PC-9 (cell line): Measurements from ENCODE around the gene RPTOR. TPM values are rescaled to one million over a fixed set of nuclear protein-coding genes. Genes with fewer than 3 reads are reported as not detected.

Source experiments
- BruUV-seq: library from RNA; stranded (reverse); fragments of 400-500 nt; replicated peaks from 2 replicates; lab custom pipeline; 2021; lab: Mats Ljungman, UMichigan
- CTCF ChIA-PET: fragments of 300-600 bp; sonication (Branson Sonifier 250); formaldehyde crosslinking; loops from one replicate; lab custom pipeline; 2022; ENCODE audit warnings: antibody characterized with exemption; lab: Charles Lee
- POLR2A ChIA-PET: fragments of 300-600 bp; sonication (Branson Sonifier 250); formaldehyde crosslinking; loops from one replicate; lab custom pipeline; 2022; ENCODE audit warnings: antibody characterized with exemption; ENCODE audit not compliant: unreplicated experiment; lab: Charles Lee
- DNase-seq, 2 experiments: peaks; one replicate each; pipeline versions ENCODE4 v3.0.0 to v3.0.0-alpha.2; 2015 to 2022; ENCODE audit warnings: mixed read lengths in 1 of 2
- H2AFZ ChIP-seq: fragments of 200-600 bp; sonication (generic); 2 replicates; pipeline ENCODE4 v1.8.1; 2017; ENCODE audit warnings: antibody characterized with exemption
- H3F3A ChIP-seq: fragments of 200-600 bp; sonication (generic); 2 replicates; pipeline ENCODE4 v1.8.1; 2017; ENCODE audit warnings: antibody characterized with exemption, mild to moderate bottlenecking, low read depth; ENCODE audit not compliant: insufficient read depth
- H3K27ac ChIP-seq: fragments of 200-600 bp; sonication (generic); 2 replicates; pipeline ENCODE4 v1.6.1; 2016; ENCODE audit warnings: mixed run types
- H3K27me3 ChIP-seq: fragments of 200-600 bp; sonication (generic); 2 replicates; pipeline ENCODE4 v1.6.1; 2016; ENCODE audit warnings: low read depth, mixed run types; ENCODE audit not compliant: insufficient read depth
- H3K36me3 ChIP-seq: fragments of 200-600 bp; sonication (generic); 2 replicates; pipeline ENCODE4 v1.6.1; 2016; ENCODE audit warnings: low read depth, mixed run types
- H3K4me1 ChIP-seq: fragments of 200-600 bp; sonication (generic); replicated peaks from 2 replicates; pipeline ENCODE4 v1.6.1; 2016; ENCODE audit warnings: mixed run types; ENCODE audit not compliant: insufficient read depth
- H3K4me2 ChIP-seq: fragments of 200-600 bp; sonication (generic); 2 replicates; pipeline ENCODE4 v1.6.1; 2017; ENCODE audit warnings: mixed run types
- H3K4me3 ChIP-seq: fragments of 200-600 bp; sonication (generic); 2 replicates; pipeline ENCODE4 v1.6.1; 2016; ENCODE audit warnings: mixed run types
- H3K79me2 ChIP-seq: fragments of 200-600 bp; sonication (generic); 2 replicates; pipeline ENCODE4 v1.6.1; 2017; ENCODE audit warnings: low read depth, mixed run types
- H3K9me2 ChIP-seq: fragments of 200-600 bp; sonication (generic); 2 replicates; pipeline ENCODE4 v1.8.1; 2017; ENCODE audit warnings: mild to moderate bottlenecking; ENCODE audit not compliant: insufficient read depth
- H3K9me3 ChIP-seq: fragments of 200-600 bp; sonication (generic); 2 replicates; pipeline ENCODE4 v1.8.1; 2016; ENCODE audit warnings: low read depth; ENCODE audit not compliant: insufficient read depth
- H4K20me1 ChIP-seq: fragments of 200-600 bp; sonication (generic); 2 replicates; pipeline ENCODE4 v1.8.1; 2017; ENCODE audit not compliant: insufficient read depth
- EZH2 ChIP-seq: fragments of 200-600 bp; sonication (generic); IDR thresholded peaks from 2 replicates; pipeline ENCODE4 v1.8.0; 2017; ENCODE audit warnings: antibody characterized with exemption, low read depth
- intact Hi-C: fragments of 100-400 bp; cut with micrococcal nuclease; formaldehyde crosslinking; loops from one replicate; pipeline ENCODE4 v1.10.0; 2022; ENCODE audit not compliant: unreplicated experiment
- total RNA-seq: library from RNA; stranded (reverse); gene quantifications from 2 replicates; pipeline ENCODE4 v1.2.3, GENCODE V29; 2021
- TF ChIP-seq, protein P1 (sequence below): fragments of 200-600 bp; sonication (generic); conservative IDR thresholded peaks from 2 replicates; pipeline ENCODE4 v1.6.1; 2017; ENCODE audit warnings: mixed run types, antibody characterized with exemption, mild to moderate bottlenecking, moderate library complexity

RPTOR gene
- total RNA-seq, 1 experiment from 2014 or later: 50.8 TPM

DNA sequence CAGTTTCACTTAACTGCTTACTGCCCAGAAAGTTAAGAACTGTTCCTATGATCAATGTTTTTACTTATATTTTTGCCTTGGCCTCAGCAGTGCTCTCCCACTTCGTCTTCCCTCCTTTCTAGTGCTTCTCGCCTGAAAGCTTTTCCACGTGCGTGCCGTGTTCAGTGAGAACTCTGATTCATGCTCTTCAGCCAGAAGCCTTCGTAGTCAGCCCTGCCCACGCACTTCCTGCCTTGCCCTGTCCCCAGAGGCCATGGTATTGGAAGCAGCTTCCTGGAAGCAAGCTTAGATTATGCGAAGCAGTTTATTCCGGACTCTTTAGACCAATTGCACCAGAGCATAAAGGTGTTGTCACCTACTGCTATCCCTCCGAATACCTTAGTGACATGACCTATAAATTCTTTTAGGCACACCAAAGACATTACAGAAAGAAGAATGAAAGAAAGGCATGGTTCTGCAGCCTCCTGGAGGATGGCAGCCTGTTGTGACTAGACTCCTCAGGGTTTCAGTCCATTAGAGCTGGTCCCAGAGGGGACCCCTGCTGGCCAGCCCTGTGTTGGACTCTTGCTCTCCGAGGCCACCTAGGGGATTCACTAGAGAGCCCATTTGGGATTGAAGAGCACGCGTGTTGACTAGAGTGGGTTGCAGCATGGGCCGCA lies 105.2 kb downstream of the RPTOR start:
- Histone ChIP-seq H3K4me1 (no peaks in the 10 kb centered on the region), H2AFZ (no peak overlapping the region), H3K9me3 (no peaks in the 10 kb centered on the region), H3F3A (no peaks in the 10 kb centered on the region; the same call in 1 of the 2 replicates), H3K9me2 (no peaks in the 10 kb centered on the region), H3K4me2 (no peak overlapping the region), H3K4me3 (no peak overlapping the region), H4K20me1 (peaks cover 4% of the 10 kb centered on the region), H3K79me2 (peaks cover 21% of the 10 kb centered on the region), H3K27ac (no peak overlapping the region), H3K27me3 (no peaks in the 10 kb centered on the region), H3K36me3 (no peaks in the 10 kb centered on the region)
- DNase-seq: peak in 1 of 2 experiments; percentile 23
- no peak for TF ChIP-seq EZH2
- TF ChIP-seq, protein P1, sequence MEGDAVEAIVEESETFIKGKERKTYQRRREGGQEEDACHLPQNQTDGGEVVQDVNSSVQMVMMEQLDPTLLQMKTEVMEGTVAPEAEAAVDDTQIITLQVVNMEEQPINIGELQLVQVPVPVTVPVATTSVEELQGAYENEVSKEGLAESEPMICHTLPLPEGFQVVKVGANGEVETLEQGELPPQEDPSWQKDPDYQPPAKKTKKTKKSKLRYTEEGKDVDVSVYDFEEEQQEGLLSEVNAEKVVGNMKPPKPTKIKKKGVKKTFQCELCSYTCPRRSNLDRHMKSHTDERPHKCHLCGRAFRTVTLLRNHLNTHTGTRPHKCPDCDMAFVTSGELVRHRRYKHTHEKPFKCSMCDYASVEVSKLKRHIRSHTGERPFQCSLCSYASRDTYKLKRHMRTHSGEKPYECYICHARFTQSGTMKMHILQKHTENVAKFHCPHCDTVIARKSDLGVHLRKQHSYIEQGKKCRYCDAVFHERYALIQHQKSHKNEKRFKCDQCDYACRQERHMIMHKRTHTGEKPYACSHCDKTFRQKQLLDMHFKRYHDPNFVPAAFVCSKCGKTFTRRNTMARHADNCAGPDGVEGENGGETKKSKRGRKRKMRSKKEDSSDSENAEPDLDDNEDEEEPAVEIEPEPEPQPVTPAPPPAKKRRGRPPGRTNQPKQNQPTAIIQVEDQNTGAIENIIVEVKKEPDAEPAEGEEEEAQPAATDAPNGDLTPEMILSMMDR: peak; percentile 47
- ChIA-PET CTCF (no interaction called here), POLR2A (no interaction called here)
- intact Hi-C loops: no loop called here
- no TSS peak for BruUV-seq

- no peaks in the 10 kb centered on the region for H3K9me2 ChIP-seq
- H3K4me1 ChIP-seq: no peaks in the 10 kb centered on the region
- intact Hi-C loops: no loop called here
- H3K36me3 ChIP-seq: no peaks in the 10 kb centered on the region
- BruUV-seq: no TSS peak
- H3K79me2 ChIP-seq: peaks cover 21% of the 10 kb centered on the region; the same call in 1 of the 2 replicates
- H3K27ac ChIP-seq: no peak overlapping the region
- H3K27me3 ChIP-seq: no peaks in the 10 kb centered on the region
- peaks cover 4% of the 10 kb centered on the region; the same call in 1 of the 2 replicates for H4K20me1 ChIP-seq
- H3K9me3 ChIP-seq: no peaks in the 10 kb centered on the region
- no peak for TF ChIP-seq EZH2
- TF ChIP-seq, protein P1: no peak; the same call in 1 of the 2 replicates
- H3F3A ChIP-seq: no peaks in the 10 kb centered on the region; the same call in 1 of the 2 replicates
- no peak for DNase-seq
- ChIA-PET POLR2A (no interaction called here), CTCF (no interaction called here)
- no peak overlapping the region for H3K4me2 ChIP-seq
- no peak overlapping the region for H2AFZ ChIP-seq
- no peak overlapping the region for H3K4me3 ChIP-seq
These were observed 105.7 kb downstream of the RPTOR start for GRCh38 chr17:80650331-80650672.

DNA sequence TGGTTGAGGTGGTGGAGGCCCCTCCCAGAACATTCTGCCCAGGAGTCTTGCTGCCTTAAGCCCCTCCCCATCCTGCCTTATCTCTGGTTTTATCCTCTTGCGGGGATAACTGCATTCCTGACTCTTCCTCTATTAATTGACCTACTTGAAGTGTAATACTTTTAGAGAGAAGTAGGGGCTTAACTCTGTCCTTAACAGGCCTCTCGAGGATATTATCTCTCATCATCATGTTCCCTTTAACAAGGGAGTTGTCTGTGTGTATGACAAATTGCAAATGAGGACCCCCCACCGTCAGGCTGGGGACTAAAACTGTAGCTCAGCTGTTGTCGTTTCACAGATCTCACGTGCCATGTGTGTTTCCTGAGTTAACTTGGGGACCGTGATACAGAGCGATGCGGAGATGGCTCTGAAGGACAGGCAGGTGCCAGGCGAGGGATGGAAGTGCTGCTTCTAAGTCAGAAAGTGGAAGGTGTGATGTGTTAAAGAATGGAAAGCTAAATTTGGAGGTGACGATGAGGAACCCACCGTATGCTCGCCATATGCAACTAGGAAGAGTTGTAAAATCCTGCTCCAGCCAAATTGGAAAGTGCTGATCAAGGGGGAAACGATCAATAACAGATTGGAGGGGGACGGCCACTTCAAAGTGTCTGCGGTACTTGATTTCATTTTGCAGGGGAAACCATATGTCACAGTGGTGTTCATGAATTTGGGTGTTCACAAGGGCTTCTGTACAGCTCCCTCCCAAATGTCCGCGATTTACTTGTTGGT lies 106.3 kb downstream of the RPTOR start:
- Histone ChIP-seq H2AFZ (no peak overlapping the region), H3K4me3 (no peak overlapping the region), H3K9me3 (no peaks in the 10 kb centered on the region), H3K27ac (no peak overlapping the region), H3K4me2 (no peak overlapping the region), H4K20me1 (peaks cover 4% of the 10 kb centered on the region; the same call in 1 of the 2 replicates), H3K36me3 (no peaks in the 10 kb centered on the region), H3K27me3 (no peaks in the 10 kb centered on the region), H3K4me1 (no peaks in the 10 kb centered on the region), H3F3A (no peaks in the 10 kb centered on the region), H3K79me2 (peaks cover 21% of the 10 kb centered on the region; the same call in 1 of the 2 replicates), H3K9me2 (no peaks in the 10 kb centered on the region)
- intact Hi-C loops: no loop called here
- POLR2A ChIA-PET: no interaction called here
- no peak for DNase-seq
- CTCF ChIA-PET: no interaction called here
- no TSS peak for BruUV-seq
- no peak for TF ChIP-seq EZH2
- TF ChIP-seq, protein P1: no peak
